Measurements from ENCODE around the gene S100A13.
"Not testable (repeated sequence)": the region's sequence is repeated elsewhere in the genome, so short reads cannot be mapped to it uniquely, and the experiment has no call there.

Gene S100A13

DNA sequence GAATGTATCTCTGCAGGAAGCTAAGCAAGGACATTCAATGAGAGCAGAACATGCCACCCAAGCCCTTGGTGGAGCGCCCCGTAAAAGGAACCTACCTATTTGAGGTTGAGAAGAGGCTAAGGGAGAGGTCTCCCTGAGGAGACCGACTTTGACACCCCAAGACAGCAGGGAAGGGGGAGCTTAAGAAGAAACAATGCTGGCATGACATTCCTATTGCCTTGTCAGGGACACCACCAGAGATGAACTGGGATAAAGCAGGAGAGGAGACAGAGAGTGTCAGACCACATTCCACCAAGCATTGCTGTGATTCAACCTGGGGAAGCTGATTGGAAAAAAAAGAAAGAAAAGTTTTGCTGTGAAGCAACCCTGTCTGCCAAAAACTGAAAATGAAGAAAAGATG is 48.4 kb downstream of the S100A13 start:
- H3K4me3 Mint-ChIP-seq = no peak overlapping the region
- no peaks in the 10 kb centered on the region for H3K9me3 Mint-ChIP-seq
- H3K36me3 Mint-ChIP-seq = no peaks in the 10 kb centered on the region
- no peak overlapping the region for H3K27ac Mint-ChIP-seq
- no peaks in the 10 kb centered on the region for H3K4me1 Mint-ChIP-seq
- H3K27me3 Mint-ChIP-seq = peaks cover 7% of the 10 kb centered on the region

DNA sequence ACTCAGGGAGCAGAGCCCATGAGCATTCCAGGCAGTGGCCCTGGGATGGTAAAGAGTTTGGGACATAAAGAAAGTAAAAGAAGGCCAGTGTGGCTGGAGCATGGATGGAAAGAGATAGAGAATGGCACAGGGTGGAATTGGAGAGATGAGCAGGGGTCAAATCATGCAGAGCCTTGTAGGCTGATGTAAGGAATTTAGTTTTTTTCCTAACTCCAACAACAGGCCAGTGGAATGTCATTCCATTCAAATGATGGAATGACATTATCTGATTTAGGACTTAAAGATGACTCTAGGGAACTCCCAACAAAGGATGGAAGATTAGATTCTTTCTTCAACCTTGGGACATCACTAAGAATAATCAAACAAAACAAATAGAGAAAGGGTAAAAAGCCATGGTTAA is 48.8 kb downstream of the S100A13 start:
- Mint-ChIP-seq H3K36me3 (no peaks in the 10 kb centered on the region), H3K4me1 (peaks cover 3% of the 10 kb centered on the region), H3K9me3 (no peaks in the 10 kb centered on the region), H3K27ac (peak overlapping the region; percentile 66), H3K27me3 (peaks cover 7% of the 10 kb centered on the region), H3K4me3 (no peak overlapping the region)

DNA sequence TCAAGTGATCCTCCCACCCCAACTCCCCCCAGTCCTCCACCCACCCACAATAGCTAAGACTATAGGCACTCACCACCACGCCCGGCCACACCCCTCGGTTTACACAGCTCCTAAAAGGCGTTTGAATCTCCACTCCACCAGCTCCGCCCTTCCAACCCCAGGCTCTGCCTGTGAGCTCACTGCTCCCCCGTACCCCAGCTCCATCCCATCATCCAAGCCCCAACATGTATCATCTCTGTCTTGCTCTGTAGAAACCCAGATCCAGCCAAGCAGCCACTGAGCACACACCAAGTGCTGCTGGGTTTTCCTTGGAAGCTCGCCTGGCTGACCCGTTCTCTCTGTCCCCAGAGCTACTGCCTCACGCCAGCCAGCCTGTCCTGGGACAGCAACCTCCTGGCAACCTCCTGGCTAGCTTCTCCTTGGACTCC is 49.7 kb downstream of the S100A13 start:
- Mint-ChIP-seq H3K9me3 (no peaks in the 10 kb centered on the region), H3K27ac (no peak overlapping the region), H3K36me3 (no peaks in the 10 kb centered on the region), H3K4me3 (no peak overlapping the region), H3K27me3 (peaks cover 7% of the 10 kb centered on the region), H3K4me1 (peaks cover 11% of the 10 kb centered on the region)

DNA sequence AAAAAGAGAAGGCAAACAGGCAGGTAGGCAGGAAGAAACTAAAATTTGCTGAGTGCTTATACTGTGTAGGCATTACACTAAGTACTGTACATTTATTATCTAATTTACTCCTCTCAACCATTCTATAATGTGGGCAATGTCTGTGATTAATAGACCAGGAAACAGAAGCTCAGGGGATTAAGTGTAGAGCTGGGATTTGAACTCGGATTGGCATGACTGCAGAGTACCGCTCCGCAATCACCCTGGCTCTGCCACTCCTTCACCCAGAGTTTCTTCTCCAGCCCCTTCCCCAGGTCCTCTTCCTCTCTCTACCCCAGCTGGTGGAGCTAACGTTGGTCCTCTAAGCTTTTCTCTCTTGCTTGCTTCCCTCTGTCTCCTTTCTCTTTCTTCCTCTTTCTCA is 50.2 kb downstream of the S100A13 start:
- Mint-ChIP-seq H3K4me3 (no peak overlapping the region), H3K4me1 (peaks cover 16% of the 10 kb centered on the region), H3K27ac (no peak overlapping the region), H3K9me3 (no peaks in the 10 kb centered on the region), H3K27me3 (peaks cover 7% of the 10 kb centered on the region), H3K36me3 (no peaks in the 10 kb centered on the region)

DNA sequence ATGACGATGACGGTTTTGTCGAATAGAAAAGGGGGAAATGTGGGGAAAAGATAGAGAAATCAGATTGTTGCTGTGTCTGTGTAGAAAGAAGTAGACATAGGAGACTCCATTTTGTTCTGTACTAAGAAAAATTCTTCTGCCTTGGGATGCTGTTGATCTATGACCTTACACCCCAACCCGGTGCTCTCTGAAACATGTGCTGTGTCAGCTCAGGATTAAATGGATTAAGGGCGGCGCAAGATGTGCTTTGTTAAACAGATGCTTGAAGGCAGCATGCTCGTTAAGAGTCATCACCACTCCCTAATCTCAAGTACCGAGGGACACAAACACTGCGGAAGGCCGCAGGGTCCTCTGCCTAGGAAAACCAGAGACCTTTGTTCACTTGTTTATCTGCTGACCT is 51.8 kb downstream of the S100A13 start:
- H3K27ac Mint-ChIP-seq, H3K9me3 Mint-ChIP-seq, H3K4me3 Mint-ChIP-seq, H3K36me3 Mint-ChIP-seq, H3K27me3 Mint-ChIP-seq: not testable (repeated sequence)
- peaks cover 24% of the 10 kb centered on the region for H3K4me1 Mint-ChIP-seq

DNA sequence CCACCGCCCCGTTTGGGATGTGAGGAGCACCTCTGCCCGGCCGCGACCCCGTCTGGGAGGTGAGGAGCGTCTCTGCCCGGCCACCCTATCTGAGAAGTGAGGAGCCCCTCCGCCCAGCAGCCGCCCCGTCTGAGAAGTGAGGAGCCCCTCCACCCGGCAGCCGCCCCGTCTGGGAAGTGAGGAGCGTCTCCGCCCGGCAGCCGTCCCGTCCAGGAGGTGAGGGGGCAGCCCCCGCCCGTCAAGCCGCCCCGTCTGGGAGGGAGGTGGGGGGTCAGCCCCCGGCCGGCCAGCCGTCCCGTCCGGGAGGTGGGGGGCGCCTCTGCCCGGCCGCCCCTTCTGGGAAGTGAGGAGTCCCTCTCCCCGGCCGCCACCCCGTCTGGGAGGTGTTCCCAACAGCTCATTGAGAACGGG is 52.2 kb downstream of the S100A13 start:
- H3K9me3 Mint-ChIP-seq, H3K4me3 Mint-ChIP-seq: not testable (repeated sequence)

DNA sequence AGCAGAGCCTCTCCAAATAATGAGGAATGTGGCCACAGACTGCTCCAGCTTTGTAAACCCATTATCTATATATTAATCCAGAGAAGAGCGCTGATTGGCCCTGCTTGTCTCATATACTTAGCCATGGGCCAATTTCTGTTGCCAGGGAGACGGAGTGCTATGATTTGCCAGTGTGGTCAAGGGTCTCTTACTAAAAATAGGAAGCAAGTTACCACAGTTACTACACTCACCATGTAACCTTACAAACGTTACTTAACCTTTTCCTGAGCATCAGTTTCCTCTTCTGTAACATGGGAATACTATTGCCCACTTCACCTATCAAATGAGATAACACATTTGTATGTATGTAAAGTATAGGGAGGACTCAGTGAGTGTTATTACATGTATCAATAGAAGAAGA is 54.0 kb downstream of the S100A13 start:
- Mint-ChIP-seq H3K4me3 (peak overlapping the region; percentile 41), H3K4me1 (peaks cover 29% of the 10 kb centered on the region), H3K9me3 (no peaks in the 10 kb centered on the region), H3K27me3 (peaks cover 5% of the 10 kb centered on the region), H3K27ac (peak overlapping the region; percentile 71), H3K36me3 (no peaks in the 10 kb centered on the region)

More for the DNA sequence above, 52.2 kb downstream of the S100A13 start:
- not testable (repeated sequence) for H3K27ac Mint-ChIP-seq, H3K36me3 Mint-ChIP-seq, H3K27me3 Mint-ChIP-seq
- peaks cover 24% of the 10 kb centered on the region for H3K4me1 Mint-ChIP-seq

DNA sequence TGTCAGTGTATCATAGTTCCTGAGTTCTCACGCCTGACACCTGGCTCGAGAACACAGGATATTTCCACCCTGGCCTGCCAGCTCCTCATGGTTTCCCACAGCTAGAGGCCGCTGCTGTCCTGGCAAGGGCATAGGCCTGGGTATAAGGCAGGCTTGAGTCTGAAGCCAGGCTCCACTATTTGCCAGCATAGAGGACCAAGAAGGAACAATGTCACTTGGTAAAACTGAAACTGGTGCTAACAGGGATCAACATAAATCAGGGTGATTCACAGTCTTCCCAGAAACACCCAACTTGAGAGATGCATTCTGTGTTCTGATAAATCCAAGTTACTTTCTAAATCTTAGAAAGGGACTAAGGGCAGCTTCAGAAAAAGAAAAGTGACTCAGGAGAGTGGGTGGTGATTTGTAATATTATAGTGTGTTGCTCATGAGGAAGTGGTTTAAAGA is 54.7 kb downstream of the S100A13 start:
- Mint-ChIP-seq H3K4me3 (peak overlapping the region; percentile 41), H3K4me1 (peaks cover 37% of the 10 kb centered on the region), H3K36me3 (no peaks in the 10 kb centered on the region), H3K27me3 (no peaks in the 10 kb centered on the region), H3K9me3 (no peaks in the 10 kb centered on the region), H3K27ac (peak overlapping the region; percentile 71)

DNA sequence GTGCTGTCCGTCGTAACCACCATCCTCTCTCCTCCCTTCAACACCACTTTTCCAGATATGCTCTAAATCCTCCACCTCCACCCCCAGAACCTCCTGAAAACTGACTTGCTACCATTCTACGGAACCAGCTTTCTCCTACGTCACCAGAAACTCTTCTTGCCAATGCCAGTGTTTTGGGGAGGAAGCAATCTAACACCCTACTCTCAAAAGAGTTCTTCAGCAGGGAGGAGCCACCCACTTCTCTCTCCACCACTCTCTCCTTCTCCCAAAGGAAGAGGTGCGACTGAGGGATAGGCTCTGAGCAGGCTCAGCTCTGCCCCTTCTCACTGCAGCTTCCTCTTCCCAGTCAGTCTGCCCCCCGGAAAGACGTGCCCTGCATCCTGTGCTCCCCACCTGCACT is 55.6 kb downstream of the S100A13 start:
- Mint-ChIP-seq H3K36me3 (no peaks in the 10 kb centered on the region), H3K9me3 (no peaks in the 10 kb centered on the region), H3K27me3 (no peaks in the 10 kb centered on the region), H3K4me3 (no peak overlapping the region), H3K4me1 (peaks cover 44% of the 10 kb centered on the region), H3K27ac (peak overlapping the region; percentile 80)

DNA sequence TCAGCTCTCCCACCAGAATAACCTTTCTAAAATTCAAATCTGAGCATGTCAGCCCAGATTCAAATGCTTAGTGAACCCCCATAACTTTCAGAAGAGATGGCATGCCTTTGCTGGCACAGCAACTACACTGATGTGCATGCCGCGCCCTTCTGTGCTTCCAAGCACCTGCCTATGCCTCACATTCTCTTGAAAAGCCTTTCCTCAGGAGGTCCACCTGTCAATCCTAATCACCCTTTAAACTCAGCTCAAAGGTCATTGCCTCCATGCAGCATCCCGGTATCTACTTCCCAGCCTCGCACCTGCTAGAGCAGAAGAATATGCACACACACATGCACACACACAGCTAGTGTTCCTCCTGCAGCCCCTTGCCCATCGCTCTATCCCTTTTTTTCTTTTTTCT is 56.4 kb downstream of the S100A13 start:
- H3K27me3 Mint-ChIP-seq = no peaks in the 10 kb centered on the region
- no peak overlapping the region for H3K27ac Mint-ChIP-seq
- no peak overlapping the region for H3K4me3 Mint-ChIP-seq
- H3K36me3 Mint-ChIP-seq = no peaks in the 10 kb centered on the region
- peaks cover 52% of the 10 kb centered on the region for H3K4me1 Mint-ChIP-seq
- no peaks in the 10 kb centered on the region for H3K9me3 Mint-ChIP-seq

DNA sequence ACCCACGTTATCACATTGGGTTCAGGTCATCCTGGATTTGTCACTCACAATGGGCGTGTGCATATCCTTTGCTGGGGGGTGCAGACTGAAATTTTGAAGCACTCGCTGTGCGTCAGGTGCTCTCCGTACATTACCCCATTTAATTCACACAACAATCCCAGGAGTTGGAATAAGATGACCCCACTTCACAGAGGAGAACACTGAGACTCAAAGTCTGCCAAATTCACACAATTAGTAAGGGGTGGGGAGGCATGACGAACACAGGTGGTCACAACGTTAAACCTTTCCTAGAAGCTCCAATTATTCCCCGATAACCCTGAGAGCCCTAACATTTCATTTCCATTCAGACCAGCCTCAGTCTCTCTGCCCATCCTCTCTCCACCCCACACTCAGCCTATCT is 57.8 kb downstream of the S100A13 start:
- H3K9me3 Mint-ChIP-seq = no peaks in the 10 kb centered on the region
- no peaks in the 10 kb centered on the region for H3K27me3 Mint-ChIP-seq
- H3K27ac Mint-ChIP-seq = peak overlapping the region; percentile 46
- H3K36me3 Mint-ChIP-seq = no peaks in the 10 kb centered on the region
- peak overlapping the region; percentile 27 for H3K4me3 Mint-ChIP-seq
- H3K4me1 Mint-ChIP-seq = peaks cover 59% of the 10 kb centered on the region
